ENCODE results near the gene AHDC1.

GRCh38 chr1:27525296-27526272 lies 78.4 kb downstream of the AHDC1 start:
- TF ChIP-seq CTCF (IDR thresholded peaks at IDR 0.05; ENCODE audit: low read length) (no peak), EZH2 (optimal IDR thresholded peaks at IDR 0.05; ENCODE audit: low read depth, low read length) (no peak)

Data from MM.1S (cell line).